Tibial nerve (tissue), 4 donors: ENCODE measurements around the gene NFX1.
"Not testable (repeated sequence)": the region's sequence is repeated elsewhere in the genome, so short reads cannot be mapped to it uniquely, and the experiment has no call there.

Source experiments
- EP300 ChIP-seq, 2 donors: sonication (generic); formaldehyde crosslinking; IDR thresholded peaks; one replicate each; pipeline ENCODE4 v1.6.1; 2017; ENCODE audit warnings: antibody characterized with exemption in 2 of 2, mild to moderate bottlenecking in 1 of 2
- POLR2A ChIP-seq, 2 donors: fragments of 450-650 bp; IDR thresholded peaks; one replicate each; pipeline ENCODE4 v1.6.1; 2017; ENCODE audit warnings: antibody characterized with exemption in 2 of 2, mild to moderate bottlenecking in 2 of 2, moderate library complexity in 2 of 2
- TF ChIP-seq, protein P1 (sequence below), 5 experiments: fragments of 200-600 bp in 3 of 5; fragments of 450-650 bp in 2 of 5; sonication (generic) in 3 of 5; IDR thresholded peaks; one replicate each; pipeline ENCODE4 v1.5.1; 2016 to 2019; ENCODE audit warnings: antibody characterized with exemption in 5 of 5, mild to moderate bottlenecking in 3 of 5, moderate library complexity in 2 of 5

DNA sequence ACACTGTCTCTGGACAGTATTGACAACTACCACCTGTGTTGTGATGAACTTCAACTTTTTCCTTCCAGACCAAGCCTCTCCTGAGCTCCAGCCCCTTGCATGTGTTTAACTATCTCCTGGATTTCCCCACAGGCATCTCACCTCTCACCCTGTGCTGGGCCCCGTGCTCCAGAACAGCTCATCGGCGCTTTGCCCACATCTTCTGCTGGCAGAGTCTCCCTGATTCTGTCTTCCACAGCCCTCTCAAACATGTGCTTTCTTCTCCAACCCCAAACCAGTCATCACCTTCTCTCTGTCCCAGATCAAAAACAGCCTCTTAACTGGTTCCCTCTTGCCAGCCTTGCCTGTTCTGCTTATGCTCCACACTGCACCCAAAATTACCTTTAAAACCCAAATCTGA, 103.7 kb downstream of the NFX1 start:
- TF ChIP-seq, protein P1, sequence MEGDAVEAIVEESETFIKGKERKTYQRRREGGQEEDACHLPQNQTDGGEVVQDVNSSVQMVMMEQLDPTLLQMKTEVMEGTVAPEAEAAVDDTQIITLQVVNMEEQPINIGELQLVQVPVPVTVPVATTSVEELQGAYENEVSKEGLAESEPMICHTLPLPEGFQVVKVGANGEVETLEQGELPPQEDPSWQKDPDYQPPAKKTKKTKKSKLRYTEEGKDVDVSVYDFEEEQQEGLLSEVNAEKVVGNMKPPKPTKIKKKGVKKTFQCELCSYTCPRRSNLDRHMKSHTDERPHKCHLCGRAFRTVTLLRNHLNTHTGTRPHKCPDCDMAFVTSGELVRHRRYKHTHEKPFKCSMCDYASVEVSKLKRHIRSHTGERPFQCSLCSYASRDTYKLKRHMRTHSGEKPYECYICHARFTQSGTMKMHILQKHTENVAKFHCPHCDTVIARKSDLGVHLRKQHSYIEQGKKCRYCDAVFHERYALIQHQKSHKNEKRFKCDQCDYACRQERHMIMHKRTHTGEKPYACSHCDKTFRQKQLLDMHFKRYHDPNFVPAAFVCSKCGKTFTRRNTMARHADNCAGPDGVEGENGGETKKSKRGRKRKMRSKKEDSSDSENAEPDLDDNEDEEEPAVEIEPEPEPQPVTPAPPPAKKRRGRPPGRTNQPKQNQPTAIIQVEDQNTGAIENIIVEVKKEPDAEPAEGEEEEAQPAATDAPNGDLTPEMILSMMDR (IDR thresholded peaks at IDR 0.05) = not testable (repeated sequence)
- TF ChIP-seq POLR2A, EP300 (IDR thresholded peaks at IDR 0.05): not testable (repeated sequence)
